DOHH2 (cell line): ENCODE measurements around the gene HTR1A.

Source experiments
- H3F3A ChIP-seq: fragments of 200-600 bp; sonication (generic), shearing (Covaris generic); 2 replicates; pipeline ENCODE4 v1.6.0; 2016; ENCODE audit warnings: antibody characterized with exemption, mild to moderate bottlenecking; ENCODE audit not compliant: control insufficient read depth, insufficient read depth
- H3K27ac ChIP-seq: fragments of 200-600 bp; sonication (generic); 2 replicates; pipeline ENCODE4 v1.5.1; 2014; ENCODE audit warnings: low read depth, mild to moderate bottlenecking, low read length, moderate library complexity
- H3K27me3 ChIP-seq: fragments of 200-600 bp; sonication (generic); 2 replicates; pipeline ENCODE4 v1.6.1; 2014; ENCODE audit warnings: mild to moderate bottlenecking, low read length, mixed read lengths; ENCODE audit not compliant: control insufficient read depth
- H3K36me3 ChIP-seq: fragments of 200-600 bp; sonication (generic); 2 replicates; pipeline ENCODE4 v1.6.1; 2014; ENCODE audit warnings: mild to moderate bottlenecking, low read length, moderate library complexity, mixed read lengths; ENCODE audit not compliant: control insufficient read depth
- H3K4me1 ChIP-seq: fragments of 200-600 bp; sonication (generic); 2 replicates; pipeline ENCODE4 v1.6.1; 2014; ENCODE audit warnings: mild to moderate bottlenecking, low read length, mixed read lengths; ENCODE audit not compliant: control insufficient read depth
- H3K4me2 ChIP-seq: fragments of 200-600 bp; sonication (generic); 2 replicates; pipeline ENCODE4 v1.6.0; 2014; ENCODE audit warnings: mild to moderate bottlenecking, low read length, moderate library complexity
- H3K4me3 ChIP-seq: fragments of 200-600 bp; sonication (generic); 2 replicates; pipeline ENCODE4 v1.5.1; 2014; ENCODE audit warnings: mild to moderate bottlenecking, low read length, mixed read lengths
- H3K79me2 ChIP-seq: fragments of 200-600 bp; sonication (generic); 2 replicates; pipeline ENCODE4 v1.6.1; 2014; ENCODE audit warnings: mild to moderate bottlenecking, low read length, mixed read lengths; ENCODE audit not compliant: control insufficient read depth
- H3K9me2 ChIP-seq: fragments of 200-600 bp; sonication (generic); replicated peaks from 2 replicates; pipeline ENCODE4 v1.6.1; 2014; ENCODE audit warnings: mild to moderate bottlenecking, low read length, mixed read lengths; ENCODE audit not compliant: control insufficient read depth
- H3K9me3 ChIP-seq: fragments of 200-600 bp; sonication (generic); 2 replicates; pipeline ENCODE4 v1.6.1; 2014; ENCODE audit warnings: antibody characterized with exemption, low read length, mixed read lengths; ENCODE audit not compliant: control insufficient read depth, insufficient read depth
- H4K20me1 ChIP-seq: fragments of 200-600 bp; sonication (generic); 2 replicates; pipeline ENCODE4 v1.6.0; 2014; ENCODE audit warnings: low read depth, mild to moderate bottlenecking, antibody characterized with exemption, low read length, moderate library complexity; ENCODE audit not compliant: control insufficient read depth, insufficient read depth
- CTCF ChIP-seq: fragments of 200-600 bp; sonication (generic); IDR thresholded peaks from one replicate; pipeline ENCODE4 v1.5.1; 2014; ENCODE audit warnings: antibody characterized with exemption, mild to moderate bottlenecking, low read depth, low read length; ENCODE audit not compliant: poor library complexity, severe bottlenecking
- EZH2phosphoT487 ChIP-seq: fragments of 200-600 bp; sonication (generic); IDR thresholded peaks from 2 replicates; pipeline ENCODE4 v1.6.1; 2017; ENCODE audit warnings: borderline replicate concordance, mild to moderate bottlenecking, antibody characterized with exemption, low read length, moderate library complexity, mixed read lengths

Gene HTR1A

GRCh38 chr5:63962279-63962678 lies at the start of gene HTR1A:
TSS of gene HTR1A (minus strand) at chr5:63962445. CDS start at chr5:63961719, 726 bp downstream.
- Histone ChIP-seq H4K20me1 (no peaks in the 10 kb centered on the region), H3K27me3 (no peaks in the 10 kb centered on the region), H3K4me3 (no peak within 1 kb of the TSS), H3K4me2 (no peak within 1 kb of the TSS), H3F3A (no peaks in the 10 kb centered on the region), H3K36me3 (no peaks in the 10 kb centered on the region), H3K9me2 (no peaks in the 10 kb centered on the region), H3K79me2 (no peaks in the 10 kb centered on the region), H3K4me1 (no peaks in the 10 kb centered on the region), H3K9me3 (peaks cover 5% of the 10 kb centered on the region; the same call in 1 of the 2 replicates), H3K27ac (no peak within 1 kb of the TSS)
- no peak for TF ChIP-seq CTCF
- no peak for TF ChIP-seq EZH2phosphoT487

- Histone ChIP-seq H3K4me1 (no peaks in the 10 kb centered on the region), H3K9me3 (no peaks in the 10 kb centered on the region), H3K36me3 (no peaks in the 10 kb centered on the region), H3K27me3 (no peaks in the 10 kb centered on the region), H3K9me2 (no peaks in the 10 kb centered on the region), H4K20me1 (no peaks in the 10 kb centered on the region), H3K27ac (no peak overlapping the region), H3K4me3 (no peak overlapping the region), H3K79me2 (no peaks in the 10 kb centered on the region), H3F3A (no peaks in the 10 kb centered on the region), H3K4me2 (no peak overlapping the region)
- TF ChIP-seq EZH2phosphoT487 (no peak), CTCF (no peak)
These were observed 41.7 kb upstream of the HTR1A start for GRCh38 chr5:64003966-64004365.

- Histone ChIP-seq H3K27ac (no peak overlapping the region), H3K36me3 (no peaks in the 10 kb centered on the region), H3K9me3 (no peaks in the 10 kb centered on the region), H3K4me2 (no peak overlapping the region), H3K27me3 (no peaks in the 10 kb centered on the region), H3K4me1 (no peaks in the 10 kb centered on the region), H3K4me3 (no peak overlapping the region), H4K20me1 (no peaks in the 10 kb centered on the region), H3K9me2 (no peaks in the 10 kb centered on the region), H3K79me2 (no peaks in the 10 kb centered on the region), H3F3A (no peaks in the 10 kb centered on the region)
- TF ChIP-seq EZH2phosphoT487 = no peak
- TF ChIP-seq CTCF = no peak
These were observed 37.9 kb upstream of the HTR1A start for GRCh38 chr5:64000096-64000495.
